Activated CD8-positive, alpha-beta memory T cell treated with anti-CD3 and anti-CD28 coated beads for 4 hours (primary cell): Measurements from ENCODE around the gene HLA-DQA1.
"Not testable (repeated sequence)": the region's sequence is repeated elsewhere in the genome, so short reads cannot be mapped to it uniquely, and the experiment has no call there.

ENCODE experiments used
- DNase-seq, 2 donors: peaks; one replicate each; pipeline ENCODE4 v3.0.0-alpha.2; 2020; ENCODE audit warnings: low read depth in 2 of 2

HLA-DQA1 gene

DNA sequence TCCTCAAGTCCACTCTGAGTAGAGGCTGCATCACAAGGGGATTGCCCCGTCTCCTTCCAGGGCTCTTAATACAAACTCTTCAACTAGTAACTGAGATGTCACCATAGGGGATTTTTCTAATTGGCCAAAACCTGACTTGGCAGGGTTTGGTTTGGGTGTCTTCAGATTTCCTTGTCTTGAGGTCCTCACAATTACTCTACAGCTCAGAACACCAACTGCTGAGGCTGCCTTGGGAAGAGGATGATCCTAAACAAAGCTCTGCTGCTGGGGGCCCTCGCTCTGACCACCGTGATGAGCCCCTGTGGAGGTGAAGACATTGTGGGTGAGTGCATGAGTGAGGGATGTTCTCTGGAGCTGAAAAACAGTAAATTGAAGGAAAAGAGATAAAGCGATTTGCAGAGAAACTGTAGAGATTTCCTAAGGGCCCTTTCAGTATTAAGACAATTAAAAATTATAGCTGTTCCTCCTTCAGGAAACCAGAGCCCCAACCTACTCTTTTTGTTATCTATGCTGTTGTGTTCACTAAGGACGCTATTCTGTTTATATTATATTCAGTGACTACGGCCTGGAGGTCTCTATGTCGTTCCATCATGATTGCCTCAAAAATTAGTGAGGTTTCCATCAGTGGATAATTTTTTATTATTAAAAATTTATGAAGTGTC lies at the start of gene HLA-DQA1:
HLA-DQA1 (plus strand) TSS at position 188 of the 662 bp plus-strand sequence; CDS start at position 241, 53 bp downstream.
- DNase-seq: no peak

DNA sequence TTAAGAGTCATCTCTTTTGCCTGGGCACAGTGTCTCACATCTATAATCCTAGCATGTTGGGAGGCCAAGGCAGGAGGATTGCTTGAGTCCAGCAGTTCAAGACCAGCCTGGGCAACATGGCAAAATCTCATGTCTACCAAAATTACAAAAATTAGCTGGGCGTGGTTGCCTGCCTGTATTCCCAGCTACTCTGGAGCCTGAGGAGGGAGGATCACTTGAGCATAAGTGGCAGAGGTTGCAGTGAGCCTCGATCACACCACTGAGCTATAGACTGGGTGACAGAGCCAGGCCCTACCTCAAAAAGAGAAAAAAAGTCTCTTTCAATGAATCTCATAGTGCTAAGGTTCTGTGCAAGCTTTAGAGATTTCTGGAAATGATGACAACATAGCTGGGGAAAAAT lies 49.0 kb upstream of the HLA-DQA1 start:
- DNase-seq: no peak

DNA sequence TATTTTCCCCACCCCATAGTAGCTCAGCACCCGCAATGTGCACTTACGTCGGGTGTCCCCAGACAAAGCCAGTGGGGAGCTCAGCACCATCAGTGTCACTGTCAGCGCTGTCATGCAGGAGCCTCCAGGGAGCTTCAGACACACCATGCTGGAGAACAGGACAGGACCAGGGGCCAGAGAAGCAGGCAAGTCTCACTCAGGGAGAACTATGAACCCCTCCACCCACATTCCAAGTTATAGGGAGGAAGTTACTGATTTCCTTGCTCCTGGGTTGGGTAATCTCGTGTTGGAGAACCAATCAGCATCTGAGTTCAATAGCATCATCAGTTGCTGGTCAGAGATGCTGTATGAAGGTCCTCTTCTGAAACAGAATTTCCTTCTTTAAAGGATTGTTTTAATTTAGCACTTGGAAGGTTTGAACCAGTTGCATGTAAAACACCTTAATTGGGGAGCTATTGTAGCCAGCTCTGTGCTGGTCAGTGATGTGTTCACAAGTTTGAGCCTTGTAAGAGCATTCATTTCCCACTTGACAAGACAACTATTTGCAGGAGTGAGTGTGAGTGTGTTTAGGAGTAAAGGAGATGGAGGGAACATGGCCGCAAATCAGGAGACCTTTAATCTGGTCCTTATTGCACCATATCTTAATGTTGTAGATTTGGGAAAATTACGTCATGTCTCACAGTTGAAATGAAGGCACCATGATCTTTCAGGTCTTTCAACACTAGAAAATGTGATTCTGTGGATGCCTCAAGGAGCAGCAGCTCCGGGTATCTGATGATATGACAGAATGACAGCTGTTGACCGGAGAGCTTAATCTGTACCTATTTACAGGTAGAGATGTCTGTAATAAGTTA lies 47.4 kb upstream of the HLA-DQA1 start, which contains the start of gene HLA-DRB1:
HLA-DRB1 (minus strand) TSS at position 253 of the 854 bp plus-strand sequence; CDS start at position 147, 106 bp downstream.
- no peak for DNase-seq

DNA sequence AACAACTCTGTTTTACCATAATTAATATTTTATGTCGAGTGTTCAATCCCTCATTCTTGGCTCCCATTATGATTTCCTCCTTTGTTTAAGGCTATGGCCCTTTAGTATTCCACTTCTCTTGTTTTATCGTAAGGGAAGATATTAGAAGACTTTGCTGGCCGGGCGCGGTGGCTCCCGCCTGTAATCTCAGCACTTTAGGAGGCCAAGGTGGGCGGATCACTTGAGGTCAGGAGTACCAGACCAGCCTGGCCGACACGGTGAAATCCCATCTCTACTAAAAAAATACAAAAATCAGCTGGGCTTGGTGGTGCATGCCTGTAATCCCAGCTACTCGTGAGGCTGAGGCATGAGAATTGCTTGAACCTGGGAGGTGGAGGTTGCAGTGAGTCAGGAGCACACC lies 46.5 kb upstream of the HLA-DQA1 start:
- not testable (repeated sequence) for DNase-seq

DNA sequence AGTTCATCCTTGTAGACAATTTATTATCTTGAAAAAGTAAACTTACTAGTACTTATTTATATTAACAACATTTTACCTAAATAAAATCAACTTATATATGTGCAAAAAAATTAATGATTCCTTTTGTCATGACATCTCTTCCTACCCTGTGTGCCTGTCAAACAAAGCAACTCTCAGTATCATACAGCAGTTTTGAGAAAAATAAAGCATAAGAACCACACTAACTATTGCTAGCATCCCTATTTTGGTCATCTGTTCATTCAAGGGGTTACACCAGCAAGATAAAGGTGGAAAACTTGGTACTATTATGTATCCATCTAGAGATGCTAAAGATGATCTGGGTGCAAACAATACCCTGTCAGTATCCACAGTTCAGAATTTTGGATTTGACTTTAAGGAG lies 40.2 kb upstream of the HLA-DQA1 start:
- no peak for DNase-seq

DNA sequence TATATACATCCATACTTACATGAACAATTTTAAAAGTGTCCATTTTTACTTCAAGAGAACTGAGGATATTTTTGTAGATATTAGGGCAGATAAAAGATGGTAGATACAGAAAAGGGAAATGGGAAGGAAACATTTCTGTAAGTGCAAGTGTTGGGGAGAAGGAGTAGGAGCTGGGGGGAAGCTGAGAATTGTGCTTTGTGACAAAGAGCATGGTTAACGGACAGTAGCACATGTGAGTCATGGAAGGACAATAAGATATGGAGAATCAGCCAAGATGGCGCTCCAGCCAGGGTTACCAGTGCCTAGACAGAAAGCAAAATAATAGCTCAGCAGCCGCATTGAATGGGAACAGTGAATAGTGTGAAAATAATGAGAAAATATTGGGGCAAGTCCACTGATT lies 34.8 kb upstream of the HLA-DQA1 start:
- no peak for DNase-seq

DNA sequence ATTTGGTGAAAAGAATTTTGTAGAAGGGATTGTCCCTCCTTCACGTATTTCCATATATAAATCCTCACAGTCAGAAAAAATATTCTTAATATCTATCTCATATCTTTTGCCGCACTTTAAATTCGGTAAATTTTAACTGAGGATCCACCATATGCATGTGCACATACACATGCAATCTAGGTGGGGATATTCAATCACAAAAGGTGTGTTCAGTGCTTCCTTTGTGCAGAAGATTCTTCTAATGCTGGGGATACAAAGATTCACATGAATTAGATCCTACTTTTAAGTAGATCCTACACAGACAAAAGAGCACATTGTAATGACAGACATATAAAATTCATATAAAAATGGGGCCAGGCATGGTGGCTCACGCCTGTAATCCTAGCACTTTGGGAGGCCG lies 34.0 kb upstream of the HLA-DQA1 start:
- no peak for DNase-seq

DNA sequence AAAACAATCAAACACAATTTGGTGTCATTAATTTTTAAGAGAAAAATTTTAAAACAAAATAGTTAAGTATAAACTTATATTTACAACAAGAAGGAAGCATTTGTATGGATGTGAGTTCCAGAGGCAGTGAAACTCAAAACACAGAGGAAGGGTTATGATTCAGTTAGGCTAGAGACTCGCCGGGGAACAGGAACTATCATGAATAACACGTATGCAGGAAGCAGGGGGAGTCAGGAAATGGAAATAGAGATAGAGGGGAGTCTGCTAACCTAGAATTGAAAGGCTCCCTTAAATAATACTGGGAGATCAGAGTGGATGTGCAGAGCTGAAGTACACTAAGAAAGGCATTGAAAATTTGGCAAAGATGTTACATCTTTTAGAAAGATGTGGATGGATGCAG lies 33.3 kb upstream of the HLA-DQA1 start:
- no peak for DNase-seq

DNA sequence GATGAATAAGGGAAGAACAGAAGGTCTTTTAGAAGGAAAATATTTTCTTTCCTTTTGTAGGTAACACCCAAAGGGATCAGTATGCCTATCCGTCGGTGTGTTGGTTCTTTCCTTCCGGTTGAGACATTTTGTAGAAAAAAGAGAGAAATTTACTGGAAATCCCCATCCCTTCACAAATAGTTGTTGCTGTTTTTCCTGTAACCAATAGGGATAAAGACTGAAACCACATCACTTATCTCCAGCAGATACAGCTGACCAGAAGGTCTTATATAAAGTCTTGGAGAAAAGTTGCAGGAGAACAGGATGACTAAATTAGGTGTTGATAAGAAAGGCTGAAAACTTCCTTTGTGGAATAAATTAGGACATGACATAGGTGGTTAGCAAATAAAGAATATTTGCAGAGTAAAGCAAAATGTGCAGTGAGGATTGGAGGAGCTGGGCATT lies 32.8 kb upstream of the HLA-DQA1 start:
- no peak for DNase-seq

DNA sequence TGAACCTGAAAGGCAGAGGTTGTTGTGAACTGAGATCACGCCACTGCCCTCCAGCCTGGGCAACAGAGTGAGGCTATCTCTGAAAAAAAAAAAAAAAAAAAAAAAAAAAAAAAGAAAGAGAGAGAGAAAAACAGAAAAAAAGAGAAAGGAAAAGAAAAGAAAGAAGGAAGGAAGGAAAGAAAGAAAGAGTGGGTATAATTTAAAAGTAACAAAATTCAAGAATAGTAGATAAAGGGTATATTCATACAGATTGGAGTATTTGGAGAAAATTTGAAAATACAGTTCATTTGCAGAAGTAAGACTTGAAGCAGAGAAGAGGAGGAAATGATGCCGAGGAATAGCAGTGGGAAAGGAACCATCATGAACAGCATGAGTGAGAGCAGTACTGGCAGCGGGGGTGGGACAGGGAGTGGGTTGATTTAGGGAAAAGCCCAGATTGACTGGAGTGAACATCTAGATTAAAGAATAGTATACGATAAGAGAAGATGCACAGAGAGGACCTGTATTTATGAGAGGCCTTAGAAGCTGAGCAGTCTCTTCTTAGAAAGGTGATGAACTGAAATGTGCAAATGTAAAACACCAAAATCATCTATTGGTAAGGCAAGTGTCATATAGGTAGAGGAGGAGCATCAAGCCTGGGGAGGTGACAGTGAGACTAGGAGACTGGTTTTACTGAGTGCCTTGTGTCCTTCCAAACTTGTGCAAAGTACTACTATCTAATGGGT lies 29.8 kb upstream of the HLA-DQA1 start:
- no peak for DNase-seq

DNA sequence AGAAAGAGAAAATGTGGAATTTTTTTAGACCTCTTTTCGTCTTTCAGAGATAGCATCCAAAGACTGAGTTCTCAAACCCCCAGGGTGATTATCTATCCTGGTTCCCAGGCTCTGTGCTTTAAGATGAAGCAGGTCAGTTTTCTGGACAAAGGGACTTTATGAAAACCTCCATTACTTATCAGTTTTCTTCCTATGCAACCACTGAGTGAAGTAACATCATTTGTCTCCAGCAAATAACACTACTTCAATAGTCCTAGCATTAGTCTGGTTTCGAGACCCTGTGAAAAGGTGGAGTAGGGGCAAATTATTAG lies 29.3 kb upstream of the HLA-DQA1 start:
- no peak for DNase-seq

DNA sequence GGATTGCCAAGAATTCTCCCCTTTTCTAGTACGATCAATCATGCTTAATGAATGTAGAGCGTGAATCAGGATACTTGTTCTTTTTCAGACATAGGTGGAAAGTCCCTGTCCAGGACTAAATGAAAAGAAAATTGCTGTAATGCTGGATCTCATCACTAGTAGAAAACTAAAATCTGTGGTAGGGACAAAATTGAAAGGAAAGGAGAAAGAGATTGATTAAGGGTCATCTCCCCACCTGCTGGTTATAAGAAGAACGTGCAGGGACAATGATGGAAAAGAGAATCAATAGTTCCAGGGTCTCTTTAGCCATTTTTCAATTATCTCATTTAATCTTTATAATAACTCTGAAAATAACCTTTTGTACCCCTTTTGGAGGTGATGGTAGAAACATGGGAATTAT lies 28.8 kb upstream of the HLA-DQA1 start:
- DNase-seq: no peak

DNA sequence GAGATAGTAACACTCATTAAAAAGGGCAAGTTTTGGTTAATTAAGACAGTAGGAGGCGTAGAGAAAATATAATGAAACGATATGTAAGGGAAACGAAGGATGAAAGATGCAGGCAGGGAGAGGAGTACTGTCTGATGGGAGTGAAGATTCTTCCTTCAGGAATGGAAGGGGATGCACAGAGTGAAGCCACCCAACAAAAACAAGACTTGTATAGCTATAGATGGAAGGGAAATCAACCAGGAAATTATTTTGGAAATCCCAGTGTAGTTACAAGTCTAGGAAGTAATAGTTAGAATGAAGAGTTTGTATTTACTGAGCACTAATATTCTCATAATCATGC lies 27.8 kb upstream of the HLA-DQA1 start:
- DNase-seq: no peak

DNA sequence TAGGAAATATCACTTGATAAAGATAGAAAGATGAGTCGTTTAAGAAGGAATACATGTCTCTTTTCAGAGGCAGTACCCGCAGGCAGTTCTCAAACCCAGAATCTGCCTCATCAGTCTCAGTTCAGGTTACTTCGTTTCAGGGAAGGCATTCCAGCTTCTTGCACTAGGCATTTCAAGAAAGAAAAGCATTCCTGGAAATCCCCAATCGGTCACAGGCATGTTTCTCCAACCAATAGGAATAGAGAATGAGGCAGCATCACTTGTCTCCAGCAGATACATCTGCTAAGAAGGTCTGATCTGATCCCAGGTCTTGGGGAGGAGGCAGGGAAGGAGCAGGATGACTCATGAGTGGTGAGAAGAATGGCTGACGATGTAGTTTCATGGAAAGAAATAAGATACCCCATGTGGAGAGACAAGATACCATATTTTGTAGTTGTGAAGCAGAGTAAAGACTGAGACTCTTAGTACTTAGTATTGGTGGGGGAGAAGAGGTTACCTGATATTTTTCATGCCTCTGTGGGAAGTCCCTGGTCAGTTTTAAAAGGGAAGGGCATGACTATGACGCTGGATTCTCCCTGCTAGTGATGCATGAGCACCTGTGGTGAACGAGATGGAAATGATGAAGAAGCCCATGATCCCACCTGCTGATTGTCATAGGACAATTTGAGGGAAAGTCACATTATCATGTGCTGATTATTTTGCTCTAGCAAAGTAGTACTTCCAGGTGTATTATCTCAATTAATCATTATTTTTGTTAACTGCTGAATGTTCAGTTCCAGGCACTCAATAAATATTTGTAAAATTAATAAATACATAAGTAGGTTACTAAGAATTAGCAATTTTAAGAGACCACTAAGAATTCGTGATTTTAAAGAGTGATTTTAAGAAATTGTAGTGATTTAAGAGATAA lies 27.2 kb upstream of the HLA-DQA1 start:
- peak in 1 of 2 donors; percentile 32 for DNase-seq

DNA sequence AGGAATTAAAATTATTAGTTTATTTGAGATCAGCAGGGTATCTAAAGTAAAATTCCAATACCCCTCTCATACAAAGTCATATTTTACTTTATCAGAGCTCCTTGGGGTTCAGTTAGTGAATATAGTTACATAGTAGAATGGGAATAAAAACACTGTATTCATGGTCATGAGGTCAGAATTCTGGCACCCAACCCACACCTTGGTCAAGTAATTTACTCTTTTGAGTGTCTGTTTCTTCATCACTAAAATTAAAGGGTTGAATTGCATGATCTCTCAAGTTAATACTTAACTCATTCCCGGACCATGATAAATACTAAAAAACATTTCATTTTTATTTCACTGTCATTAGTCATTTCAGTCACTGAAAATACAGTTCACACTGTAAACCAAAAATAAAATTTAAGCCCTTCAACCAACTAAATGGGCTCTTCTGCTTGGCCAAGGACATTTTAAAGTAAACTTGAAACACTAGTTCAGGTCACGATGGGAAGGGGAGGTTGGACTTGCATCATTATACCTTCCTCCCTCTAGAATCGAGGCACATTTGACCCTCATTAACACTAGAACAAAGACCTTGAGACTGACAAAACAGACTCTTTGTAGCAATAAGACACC lies 26.4 kb upstream of the HLA-DQA1 start:
- DNase-seq: no peak

DNA sequence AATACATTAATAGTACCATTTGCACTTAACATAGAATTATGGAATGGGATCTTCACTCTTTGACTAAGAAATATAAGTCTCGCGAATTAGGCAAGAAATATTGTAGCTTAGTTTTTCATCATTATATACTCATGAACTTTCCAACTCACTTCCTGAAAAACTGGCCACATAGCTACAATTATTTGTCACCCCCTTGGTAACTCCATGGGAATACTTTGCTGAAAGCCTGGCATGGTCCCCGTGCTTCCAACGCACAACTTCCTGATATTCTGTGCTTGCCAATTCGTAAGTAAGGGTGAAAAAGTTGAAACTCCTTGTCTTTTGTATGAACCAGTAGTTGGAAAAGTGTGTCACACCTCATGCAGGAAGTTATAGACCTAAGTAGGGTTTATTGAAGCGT lies 23.7 kb upstream of the HLA-DQA1 start:
- DNase-seq: no peak

DNA sequence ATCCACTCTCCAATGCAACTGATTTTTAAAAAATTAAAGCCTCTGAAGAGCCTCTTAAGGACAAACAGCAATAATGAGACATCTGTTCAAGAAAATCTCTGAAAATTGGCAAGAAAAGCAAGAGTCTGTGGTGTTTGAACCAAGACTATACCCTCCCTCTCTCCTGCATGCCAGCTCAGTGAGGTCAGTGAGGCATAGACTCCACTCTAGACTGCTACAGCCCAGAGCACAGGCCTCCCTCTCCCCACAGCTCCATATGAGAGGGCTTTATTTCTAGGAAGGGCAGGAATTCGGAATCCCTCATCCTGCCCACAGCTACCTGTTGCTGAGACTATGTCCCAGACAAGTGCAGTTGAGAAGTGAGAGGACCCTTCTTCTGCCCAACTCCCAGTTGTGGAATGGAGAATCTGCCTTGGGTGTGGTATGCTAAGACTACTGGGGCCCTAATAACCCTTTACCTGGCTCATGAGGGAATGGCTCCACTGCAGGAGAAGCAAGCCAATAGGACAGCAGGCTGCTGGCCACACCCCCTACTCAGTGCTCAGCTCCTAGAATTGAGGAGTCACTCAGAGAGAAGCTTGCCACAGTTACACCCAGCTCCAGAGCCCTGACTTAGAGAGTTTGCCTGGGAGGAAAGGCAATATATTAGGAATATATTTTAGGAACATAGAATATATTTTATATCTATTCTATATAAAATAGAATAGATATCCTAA lies 22.7 kb upstream of the HLA-DQA1 start:
- DNase-seq: no peak

DNA sequence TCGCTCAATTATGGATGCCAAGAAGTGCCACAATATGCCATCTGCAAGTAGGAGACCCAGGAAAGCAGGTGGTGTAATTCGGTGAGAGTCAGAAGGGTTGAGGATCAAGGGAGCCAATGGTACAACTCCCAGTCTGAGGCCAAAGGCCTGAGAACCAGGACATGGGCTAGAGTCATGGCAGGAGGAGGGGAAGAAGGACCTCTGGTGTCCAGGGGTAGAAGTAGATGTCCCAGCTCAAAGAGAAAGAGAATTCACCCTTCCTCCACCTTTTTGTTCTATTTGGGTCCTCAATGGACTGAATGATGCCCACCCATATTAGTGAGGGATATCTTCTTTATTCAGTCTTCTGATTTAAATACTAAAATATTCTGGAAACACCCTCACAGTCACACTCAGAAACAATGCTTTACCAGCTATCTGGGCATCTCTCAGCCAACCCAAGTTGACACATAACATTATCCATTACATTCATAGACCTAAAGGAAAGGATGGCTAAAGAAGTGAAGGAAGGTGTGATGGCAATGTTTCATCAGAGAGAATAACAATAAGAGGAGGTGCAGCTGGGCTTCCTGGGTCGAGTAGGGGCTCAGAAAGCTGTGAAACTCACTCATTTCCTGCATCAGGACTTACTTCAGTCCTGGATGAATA lies 21.2 kb upstream of the HLA-DQA1 start:
- no peak for DNase-seq

DNA sequence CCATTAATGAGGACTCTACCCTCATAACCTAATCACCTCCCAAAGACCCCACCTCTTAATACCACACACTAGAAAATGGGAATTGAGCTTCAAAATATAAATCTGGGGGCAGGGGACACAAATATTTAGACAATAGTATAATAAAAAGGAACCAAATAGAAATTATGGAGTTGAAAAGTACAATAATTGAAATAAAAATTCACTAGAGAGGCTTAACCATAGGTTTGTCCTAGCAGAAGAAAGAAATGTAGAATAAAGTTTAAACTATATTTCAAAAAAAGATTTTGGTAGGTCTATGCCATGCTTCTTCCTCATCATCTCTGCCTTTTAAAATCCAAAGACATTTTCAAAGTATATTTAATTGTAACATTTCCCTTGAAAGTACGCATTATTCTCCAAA lies 19.5 kb upstream of the HLA-DQA1 start:
- no peak for DNase-seq

DNA sequence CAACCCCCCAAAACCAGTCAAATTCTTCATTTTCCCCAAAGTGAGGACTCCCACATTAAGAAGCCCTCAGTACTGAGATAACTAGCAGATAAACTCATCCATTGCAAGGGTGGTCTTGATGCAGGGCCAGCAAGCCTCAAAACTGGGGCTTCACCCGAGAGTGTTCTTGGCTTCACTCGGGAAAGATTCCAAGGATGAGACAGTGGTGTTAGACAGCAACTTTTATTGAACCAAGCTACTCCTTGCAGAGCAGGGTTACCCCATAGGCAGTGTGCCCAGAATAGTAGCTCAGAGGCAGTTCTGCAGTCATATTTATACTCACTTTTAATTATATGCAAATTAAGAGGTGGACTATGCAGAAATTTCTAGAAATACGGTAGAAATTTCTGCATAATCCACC lies 15.8 kb upstream of the HLA-DQA1 start:
- no peak for DNase-seq
